Measurements from ENCODE around the gene SLC35F4.
A peak's percentile ranks its signal among the peaks of the same experiment; 100 is the strongest.
"Not testable (repeated sequence)": the region's sequence is repeated elsewhere in the genome, so short reads cannot be mapped to it uniquely, and the experiment has no call there.

Gene SLC35F4

GRCh38 chr14:57722141-57722540 is 143.8 kb downstream of the SLC35F4 start:
- not testable (repeated sequence) for DNase-seq (ENCODE audit: low read depth)

- no peak for DNase-seq (ENCODE audit: low read depth)
These were observed 151.4 kb downstream of the SLC35F4 start for GRCh38 chr14:57714487-57714931.

GRCh38 chr14:57712698-57713097 is 153.2 kb downstream of the SLC35F4 start:
- DNase-seq (ENCODE audit: low read depth), result no peak

GRCh38 chr14:57712102-57712501 is 153.8 kb downstream of the SLC35F4 start:
- no peak for DNase-seq (ENCODE audit: low read depth)

GRCh38 chr14:57709909-57710308 is 156.0 kb downstream of the SLC35F4 start:
- no peak for DNase-seq (ENCODE audit: low read depth)

- not testable (repeated sequence) for DNase-seq (ENCODE audit: low read depth)
These were observed 156.8 kb downstream of the SLC35F4 start for GRCh38 chr14:57709086-57709485.

GRCh38 chr14:57707219-57707618 is 158.7 kb downstream of the SLC35F4 start:
- DNase-seq (ENCODE audit: low read depth), result no peak

GRCh38 chr14:57704763-57705162 is 161.1 kb downstream of the SLC35F4 start:
- no peak for DNase-seq (ENCODE audit: low read depth)

GRCh38 chr14:57699947-57700346 is 165.9 kb downstream of the SLC35F4 start:
- DNase-seq (ENCODE audit: low read depth), result no peak

GRCh38 chr14:57692671-57693070 is 173.2 kb downstream of the SLC35F4 start:
- DNase-seq (ENCODE audit: low read depth), result peak; percentile 51

GRCh38 chr14:57687416-57687815 is 178.5 kb downstream of the SLC35F4 start:
- DNase-seq (ENCODE audit: low read depth), result no peak

GRCh38 chr14:57686304-57686703 is 179.6 kb downstream of the SLC35F4 start:
- DNase-seq (ENCODE audit: low read depth), result no peak

- DNase-seq (ENCODE audit: low read depth), result no peak
These were observed 194.9 kb downstream of the SLC35F4 start for GRCh38 chr14:57671021-57671420.

- no peak for DNase-seq (ENCODE audit: low read depth)
These were observed 205.7 kb downstream of the SLC35F4 start for GRCh38 chr14:57660208-57660607.

GRCh38 chr14:57659052-57659451 is 206.8 kb downstream of the SLC35F4 start:
- DNase-seq (ENCODE audit: low read depth), result no peak

GRCh38 chr14:57657487-57657886 is 208.4 kb downstream of the SLC35F4 start:
- no peak for DNase-seq (ENCODE audit: low read depth)

GRCh38 chr14:57656853-57657252 is 209.0 kb downstream of the SLC35F4 start:
- no peak for DNase-seq (ENCODE audit: low read depth)

GRCh38 chr14:57652769-57653168 is 213.1 kb downstream of the SLC35F4 start:
- DNase-seq (ENCODE audit: low read depth), result no peak

GRCh38 chr14:57641776-57642175 is 224.1 kb downstream of the SLC35F4 start:
- DNase-seq (ENCODE audit: low read depth), result no peak

GRCh38 chr14:57640036-57640435 is 225.9 kb downstream of the SLC35F4 start:
- no peak for DNase-seq (ENCODE audit: low read depth)

GRCh38 chr14:57637901-57638300 is 228.0 kb downstream of the SLC35F4 start:
- DNase-seq (ENCODE audit: low read depth), result no peak

- DNase-seq (ENCODE audit: low read depth), result no peak
These were observed 231.6 kb downstream of the SLC35F4 start for GRCh38 chr14:57634335-57634734.

- no peak for DNase-seq (ENCODE audit: low read depth)
These were observed 233.2 kb downstream of the SLC35F4 start for GRCh38 chr14:57632649-57633048.

- no peak for DNase-seq (ENCODE audit: low read depth)
These were observed 248.4 kb downstream of the SLC35F4 start for GRCh38 chr14:57617510-57617909.

GRCh38 chr14:57612946-57613345 is 252.9 kb downstream of the SLC35F4 start:
- no peak for DNase-seq (ENCODE audit: low read depth)

Measured in fibroblast of the conjunctiva (primary cell).